MCF 10A (cell line): Measurements from ENCODE around the gene CTSS. TPM values are rescaled to one million over a fixed set of nuclear protein-coding genes. Genes with fewer than 3 reads are reported as not detected.

ENCODE experiments used
- BruUV-seq: library from RNA; stranded (reverse); fragments of 400-500 nt; replicated peaks from 2 replicates; lab custom pipeline; 2021; lab: Mats Ljungman, UMichigan
- CTCF ChIA-PET: fragments of 300-600 bp; sonication (Branson Sonifier 250); formaldehyde crosslinking; extraction: SDS; loops from one replicate; lab custom pipeline; 2021; ENCODE audit warnings: antibody characterized with exemption, inconsistent platforms; lab: Yijun Ruan, JAX
- POLR2A ChIA-PET: fragments of 300-600, 350-650 bp; sonication (Branson Sonifier 250); formaldehyde crosslinking; extraction: SDS; loops from one replicate; lab custom pipeline; 2020; ENCODE audit warnings: antibody characterized with exemption, inconsistent platforms; lab: Yijun Ruan, JAX
- DNase-seq: peaks from one replicate; pipeline ENCODE4 v3.0.0-alpha.2; 2018; ENCODE audit not compliant: unreplicated experiment
- H3K27ac Mint-ChIP-seq: one replicate; pipeline ENCODE4 v1.8.0; 2022; ENCODE audit warnings: mild to moderate bottlenecking, low read depth, mixed read lengths; ENCODE audit not compliant: unreplicated experiment
- H3K27me3 Mint-ChIP-seq: one replicate; pipeline ENCODE4 v1.8.0; 2022; ENCODE audit warnings: mixed read lengths; ENCODE audit not compliant: insufficient read depth, unreplicated experiment
- H3K36me3 Mint-ChIP-seq: one replicate; pipeline ENCODE4 v1.8.0; 2022; ENCODE audit warnings: mild to moderate bottlenecking, moderate library complexity, mixed read lengths; ENCODE audit not compliant: insufficient read depth, unreplicated experiment
- H3K4me1 Mint-ChIP-seq: one replicate; pipeline ENCODE4 v1.8.0; 2022; ENCODE audit warnings: mixed read lengths; ENCODE audit not compliant: insufficient read depth, unreplicated experiment
- H3K4me3 Mint-ChIP-seq: one replicate; pipeline ENCODE4 v1.8.0; 2022; ENCODE audit warnings: mild to moderate bottlenecking, moderate library complexity, mixed read lengths; ENCODE audit not compliant: unreplicated experiment
- H3K9me3 Mint-ChIP-seq: one replicate; pipeline ENCODE4 v1.8.0; 2022; ENCODE audit warnings: mixed read lengths; ENCODE audit not compliant: unreplicated experiment
- CTCF ChIP-seq: fragments of 200-600 bp; IDR thresholded peaks from one replicate; pipeline ENCODE4 v1.8.0; 2022; ENCODE audit warnings: antibody characterized with exemption, mild to moderate bottlenecking; ENCODE audit not compliant: unreplicated experiment
- intact Hi-C: fragments of 100-400 bp; cut with micrococcal nuclease; formaldehyde crosslinking; loops from 2 replicates; pipeline ENCODE4 v1.14.1; 2022
- total RNA-seq: library from RNA; stranded (reverse); gene quantifications from 2 replicates; pipeline ENCODE4 v1.2.3, GENCODE V29; 2022

Gene CTSS
- total RNA-seq, 1 experiment from 2014 or later = 0.75 TPM

DNA sequence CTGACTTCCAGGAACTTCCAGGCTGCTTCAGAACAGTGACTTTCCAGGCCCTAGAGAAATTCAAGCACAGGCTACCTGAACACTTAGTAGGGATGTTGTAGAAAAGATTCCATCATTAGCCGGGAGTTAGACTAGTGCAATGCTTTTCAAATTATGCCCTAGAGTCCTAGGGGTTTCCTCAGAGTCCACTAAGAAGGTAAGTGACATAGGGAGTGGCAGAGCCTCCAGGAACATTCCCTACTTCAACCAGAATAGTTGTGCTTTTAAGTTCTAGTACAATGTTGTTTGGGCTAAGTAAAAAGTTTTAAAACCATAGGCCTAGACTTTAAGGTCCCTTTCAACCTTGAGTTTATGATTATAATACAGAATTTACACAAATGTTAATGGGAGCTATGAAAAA is 59.5 kb downstream of the CTSS start:
- no peak overlapping the region for H3K27ac Mint-ChIP-seq
- no peak for DNase-seq
- no peaks in the 10 kb centered on the region for H3K4me1 Mint-ChIP-seq
- intact Hi-C loops = no loop called here
- H3K9me3 Mint-ChIP-seq = no peaks in the 10 kb centered on the region
- CTCF ChIA-PET = no interaction called here
- no TSS peak for BruUV-seq
- H3K4me3 Mint-ChIP-seq = no peak overlapping the region
- POLR2A ChIA-PET = interaction anchor here (0.6 to 1.8 kb wide), 4 partner anchors 9 to 19 kb away, joined by 3 to 9 read pairs (median 3); partner anchors contain the start of gene GOLPH3L
- H3K36me3 Mint-ChIP-seq = no peaks in the 10 kb centered on the region
- H3K27me3 Mint-ChIP-seq = no peaks in the 10 kb centered on the region
- TF ChIP-seq CTCF = no peak

DNA sequence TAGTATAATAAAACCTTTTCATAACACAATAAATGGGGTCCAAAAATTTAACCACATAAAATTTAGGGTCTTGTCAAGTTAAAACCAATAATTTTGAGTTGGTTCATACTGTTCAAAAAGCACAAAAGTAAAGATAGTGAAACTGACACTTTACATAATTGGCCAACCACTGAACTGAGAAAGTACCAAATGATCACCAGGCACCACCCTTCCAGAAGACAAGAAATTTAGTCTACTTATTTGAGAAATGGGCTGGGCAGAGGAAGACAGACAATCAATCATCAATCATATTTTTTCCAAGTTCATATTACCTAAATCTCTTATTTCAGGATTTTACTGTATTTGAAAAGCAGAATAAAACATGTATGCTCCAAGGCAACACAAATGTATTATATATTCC is 62.2 kb downstream of the CTSS start:
- Mint-ChIP-seq H3K27ac (no peak overlapping the region), H3K4me1 (no peaks in the 10 kb centered on the region), H3K27me3 (no peaks in the 10 kb centered on the region), H3K4me3 (no peak overlapping the region), H3K9me3 (no peaks in the 10 kb centered on the region), H3K36me3 (no peaks in the 10 kb centered on the region)
- no peak for TF ChIP-seq CTCF
- no peak for DNase-seq
- ChIA-PET CTCF (no interaction called here), POLR2A (interaction anchor here (0.7 kb wide), 1 partner anchor 38 kb away, joined by 3 read pairs; no protein-coding TSS in a partner anchor)
- intact Hi-C loops = no loop called here
- no TSS peak for BruUV-seq

GRCh38 chr1:150696995-150697927 is 68.3 kb downstream of the CTSS start, which contains the start of gene GOLPH3L:
Gene GOLPH3L (minus strand): TSS chr1:150697154. CDS start chr1:150694838, 2,316 bp downstream.
- ChIA-PET POLR2A (interaction anchor here (0.5 to 3.8 kb wide), 59 partner anchors 9 to 1338 kb away, joined by 3 to 56 read pairs (median 4); partner anchors contain the start of genes ADAMTSL4, APH1A, CERS2 and CTSK), CTCF (interaction anchor here (0.6 to 2.7 kb wide), 12 partner anchors 27 to 299 kb away, joined by 3 to 12 read pairs (median 4); no protein-coding TSS in a partner anchor)
- TSS peak; percentile 61 for BruUV-seq
- H3K27me3 Mint-ChIP-seq = no peaks in the 10 kb centered on the region
- peak within 1 kb of the TSS; percentile 95 for H3K27ac Mint-ChIP-seq
- intact Hi-C loops = loop anchor here (1.0 to 5.0 kb wide), 6 partner anchors 68 to 460 kb away; partner anchors contain the start of genes ENSA, MCL1 and TNFAIP8L2
- H3K9me3 Mint-ChIP-seq = no peaks in the 10 kb centered on the region
- no peak for TF ChIP-seq CTCF
- peaks cover 33% of the 10 kb centered on the region for H3K36me3 Mint-ChIP-seq
- peak within 1 kb of the TSS; percentile 88 for H3K4me3 Mint-ChIP-seq
- peaks cover 25% of the 10 kb centered on the region for H3K4me1 Mint-ChIP-seq
- peak; percentile 100 for DNase-seq

GRCh38 chr1:150696590-150696989 is 69.0 kb downstream of the CTSS start:
- intact Hi-C loops = loop anchor here (2.0 to 5.0 kb wide), 5 partner anchors 68 to 461 kb away; partner anchors contain the start of genes ENSA, MCL1 and TNFAIP8L2
- DNase-seq = peak; percentile 44
- POLR2A ChIA-PET = interaction anchor here (0.6 to 3.8 kb wide), 48 partner anchors 10 to 1339 kb away, joined by 3 to 56 read pairs (median 6); partner anchors contain the start of genes CTSK, ENSA, FALEC and MCL1
- TF ChIP-seq CTCF = no peak
- peaks cover 25% of the 10 kb centered on the region for H3K4me1 Mint-ChIP-seq
- H3K9me3 Mint-ChIP-seq = no peaks in the 10 kb centered on the region
- no TSS peak for BruUV-seq
- peak overlapping the region; percentile 95 for H3K27ac Mint-ChIP-seq
- H3K36me3 Mint-ChIP-seq = peaks cover 40% of the 10 kb centered on the region
- H3K4me3 Mint-ChIP-seq = peak overlapping the region; percentile 88
- no peaks in the 10 kb centered on the region for H3K27me3 Mint-ChIP-seq
- CTCF ChIA-PET = interaction anchor here (0.6 to 2.7 kb wide), 8 partner anchors 27 to 259 kb away, joined by 3 to 12 read pairs (median 4); no protein-coding TSS in a partner anchor
